ENCODE data around the gene CTBP2.

CTBP2 gene

DNA sequence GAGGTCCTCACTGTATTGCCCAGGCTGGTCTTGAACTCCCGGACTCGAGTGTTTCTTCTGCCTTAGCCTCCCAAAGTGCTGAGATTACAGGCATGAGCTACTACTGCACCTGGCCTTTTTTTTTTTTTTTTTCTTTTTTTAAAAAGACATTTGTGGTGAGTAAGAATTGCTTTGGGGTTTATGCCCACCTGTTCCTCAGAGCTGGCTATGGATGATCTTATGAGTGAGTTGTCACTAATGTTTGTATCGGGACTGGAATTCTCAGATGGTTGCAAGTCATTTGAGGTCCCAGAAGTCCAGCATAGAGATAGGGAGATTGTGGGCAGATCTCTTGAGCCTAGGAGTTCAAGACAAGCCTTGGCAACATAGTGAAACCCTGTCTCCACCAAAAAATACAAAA lies 183.2 kb downstream of the CTBP2 start:
- no peak overlapping the region for H3K27ac Mint-ChIP-seq
- TF ChIP-seq, protein P1, sequence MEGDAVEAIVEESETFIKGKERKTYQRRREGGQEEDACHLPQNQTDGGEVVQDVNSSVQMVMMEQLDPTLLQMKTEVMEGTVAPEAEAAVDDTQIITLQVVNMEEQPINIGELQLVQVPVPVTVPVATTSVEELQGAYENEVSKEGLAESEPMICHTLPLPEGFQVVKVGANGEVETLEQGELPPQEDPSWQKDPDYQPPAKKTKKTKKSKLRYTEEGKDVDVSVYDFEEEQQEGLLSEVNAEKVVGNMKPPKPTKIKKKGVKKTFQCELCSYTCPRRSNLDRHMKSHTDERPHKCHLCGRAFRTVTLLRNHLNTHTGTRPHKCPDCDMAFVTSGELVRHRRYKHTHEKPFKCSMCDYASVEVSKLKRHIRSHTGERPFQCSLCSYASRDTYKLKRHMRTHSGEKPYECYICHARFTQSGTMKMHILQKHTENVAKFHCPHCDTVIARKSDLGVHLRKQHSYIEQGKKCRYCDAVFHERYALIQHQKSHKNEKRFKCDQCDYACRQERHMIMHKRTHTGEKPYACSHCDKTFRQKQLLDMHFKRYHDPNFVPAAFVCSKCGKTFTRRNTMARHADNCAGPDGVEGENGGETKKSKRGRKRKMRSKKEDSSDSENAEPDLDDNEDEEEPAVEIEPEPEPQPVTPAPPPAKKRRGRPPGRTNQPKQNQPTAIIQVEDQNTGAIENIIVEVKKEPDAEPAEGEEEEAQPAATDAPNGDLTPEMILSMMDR (IDR thresholded peaks at IDR 0.05): no peak
- no peaks in the 10 kb centered on the region for H3K27me3 Mint-ChIP-seq (ENCODE audit: low read depth, poor library complexity)
- H3K9me3 Mint-ChIP-seq: no peaks in the 10 kb centered on the region
- peaks cover 14% of the 10 kb centered on the region for H3K4me1 Mint-ChIP-seq
- peaks cover 49% of the 10 kb centered on the region for H3K36me3 Mint-ChIP-seq (ENCODE audit: low read depth)
- H3K4me3 Mint-ChIP-seq: no peak overlapping the region
- DNase-seq: no peak

DNA sequence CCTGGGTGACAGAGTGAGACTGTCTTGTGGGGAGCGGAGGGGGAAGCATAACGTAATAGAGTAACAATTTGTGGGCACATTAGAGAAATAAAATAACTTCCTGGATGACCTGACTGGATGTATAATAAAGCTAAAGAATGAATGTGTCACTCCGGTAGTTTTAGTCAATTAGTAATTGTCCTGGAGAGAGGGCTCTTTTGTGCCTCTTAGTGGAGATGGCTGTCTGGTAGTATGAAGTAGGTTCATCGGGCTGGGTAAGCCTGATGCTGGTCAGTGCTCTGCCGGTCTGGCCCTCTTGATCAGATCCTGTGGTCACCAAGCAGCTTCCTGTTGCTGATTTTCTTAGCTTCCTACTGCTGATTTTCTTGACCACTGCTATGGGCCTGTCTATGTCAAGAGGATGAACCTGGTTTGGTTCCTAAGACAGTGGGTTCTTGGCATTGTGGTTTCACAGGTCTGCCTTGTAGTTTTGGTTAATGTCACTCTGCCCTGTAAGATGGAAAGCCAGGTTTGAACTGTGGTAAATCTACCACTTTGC lies 184.3 kb downstream of the CTBP2 start:
- Mint-ChIP-seq H3K4me3 (no peak overlapping the region), H3K27ac (peak overlapping the region; percentile 16), H3K9me3 (no peaks in the 10 kb centered on the region), H3K27me3 (ENCODE audit: low read depth, poor library complexity) (no peaks in the 10 kb centered on the region), H3K4me1 (peaks cover 20% of the 10 kb centered on the region), H3K36me3 (ENCODE audit: low read depth) (peaks cover 41% of the 10 kb centered on the region)
- DNase-seq: no peak
- TF ChIP-seq, protein P1 (IDR thresholded peaks at IDR 0.05): no peak

DNA sequence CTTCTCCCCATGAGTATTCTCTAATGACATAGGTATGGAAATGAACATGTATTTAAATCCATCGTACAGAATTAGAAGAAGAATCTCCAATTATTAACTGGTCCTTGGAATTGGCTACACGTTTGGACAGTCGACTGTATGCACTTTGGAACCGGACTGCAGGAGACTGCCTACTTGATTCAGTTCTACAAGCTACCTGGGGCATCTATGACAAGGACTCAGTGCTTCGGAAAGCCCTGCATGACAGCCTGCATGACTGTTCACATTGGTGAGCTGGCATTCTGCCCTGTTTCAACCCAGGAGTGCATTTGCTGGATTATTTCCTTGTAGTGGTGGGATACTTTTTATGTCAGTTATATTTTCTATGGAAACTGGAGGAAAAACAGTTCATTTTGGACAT lies 186.2 kb downstream of the CTBP2 start:
- Mint-ChIP-seq H3K36me3 (ENCODE audit: low read depth) (peaks cover 40% of the 10 kb centered on the region), H3K27me3 (ENCODE audit: low read depth, poor library complexity) (no peaks in the 10 kb centered on the region), H3K9me3 (no peaks in the 10 kb centered on the region), H3K4me3 (no peak overlapping the region), H3K27ac (no peak overlapping the region), H3K4me1 (peaks cover 40% of the 10 kb centered on the region)
- DNase-seq: no peak
- TF ChIP-seq, protein P1 (IDR thresholded peaks at IDR 0.05): no peak

DNA sequence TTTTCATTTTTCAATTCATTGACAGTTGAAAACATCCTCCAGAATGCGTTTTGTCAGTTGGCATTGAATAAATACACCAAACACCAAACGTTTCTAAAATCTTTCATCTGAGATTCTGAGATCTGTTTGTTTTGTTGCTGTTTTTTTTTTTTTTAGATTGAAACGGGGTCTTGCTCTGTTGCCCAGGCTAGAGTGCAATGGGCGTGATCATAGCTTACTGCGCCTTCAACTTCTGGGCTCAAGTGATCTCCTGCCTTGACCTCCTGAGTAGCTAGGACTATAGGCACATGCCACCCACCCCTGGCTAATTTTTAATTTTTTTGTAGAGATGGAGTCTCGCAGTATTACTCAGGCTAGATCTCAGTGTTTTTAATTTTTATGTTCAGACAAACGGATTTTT lies 187.7 kb downstream of the CTBP2 start:
- Mint-ChIP-seq H3K27me3 (ENCODE audit: low read depth, poor library complexity) (peaks cover 2% of the 10 kb centered on the region), H3K27ac (peak overlapping the region; percentile 83), H3K36me3 (ENCODE audit: low read depth) (peaks cover 49% of the 10 kb centered on the region), H3K4me1 (peaks cover 39% of the 10 kb centered on the region), H3K4me3 (no peak overlapping the region), H3K9me3 (no peaks in the 10 kb centered on the region)
- no peak for DNase-seq
- TF ChIP-seq, protein P1 (IDR thresholded peaks at IDR 0.05): no peak

DNA sequence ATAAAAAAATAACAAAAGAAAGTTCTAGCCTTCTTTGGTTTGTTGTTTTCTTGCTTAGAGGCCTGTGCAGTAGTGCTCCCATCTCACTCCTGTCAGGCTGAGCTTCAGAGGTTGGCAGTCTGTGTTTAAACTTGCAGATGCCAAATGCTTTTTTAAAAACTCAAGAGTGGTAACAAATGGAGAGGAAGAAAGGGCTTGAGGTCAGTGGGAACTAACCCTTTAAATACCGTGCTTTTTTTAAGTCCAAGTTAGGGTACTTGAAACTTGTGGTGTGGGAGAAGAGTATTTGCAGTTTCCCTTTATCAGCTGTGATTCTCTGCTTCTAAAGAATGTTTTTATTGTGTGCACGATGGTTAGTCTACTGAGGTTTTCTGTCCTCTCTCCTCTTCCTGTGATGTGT lies 189.1 kb downstream of the CTBP2 start:
- Mint-ChIP-seq H3K36me3 (ENCODE audit: low read depth) (peaks cover 60% of the 10 kb centered on the region), H3K4me3 (no peak overlapping the region), H3K9me3 (no peaks in the 10 kb centered on the region), H3K27ac (peak overlapping the region; percentile 84), H3K27me3 (ENCODE audit: low read depth, poor library complexity) (peaks cover 2% of the 10 kb centered on the region), H3K4me1 (peaks cover 34% of the 10 kb centered on the region)
- DNase-seq: no peak
- TF ChIP-seq, protein P1 (IDR thresholded peaks at IDR 0.05): no peak

DNA sequence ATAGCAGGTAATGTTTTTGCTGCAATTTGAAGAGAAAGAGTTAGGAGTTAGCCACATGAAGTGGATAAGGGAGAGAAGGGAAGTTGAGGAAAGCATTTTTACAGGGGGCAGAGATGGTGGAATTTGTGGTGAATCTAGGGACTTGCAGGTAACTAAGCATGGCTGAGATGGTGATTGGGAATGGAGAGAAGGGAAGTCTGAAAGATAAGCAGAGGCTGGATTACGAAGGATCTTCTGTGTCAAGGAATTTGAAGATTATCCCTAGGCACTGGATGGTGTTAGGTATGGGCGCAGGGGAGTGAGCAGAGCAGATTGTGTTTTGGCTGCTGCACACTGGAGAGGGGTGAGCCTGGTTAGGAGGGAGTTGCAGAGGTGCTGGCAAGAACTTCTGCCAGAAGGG lies 193.1 kb downstream of the CTBP2 start:
- Mint-ChIP-seq H3K4me3 (no peak overlapping the region), H3K27me3 (ENCODE audit: low read depth, poor library complexity) (peaks cover 2% of the 10 kb centered on the region), H3K4me1 (peaks cover 43% of the 10 kb centered on the region), H3K9me3 (no peaks in the 10 kb centered on the region), H3K27ac (peak overlapping the region; percentile 47), H3K36me3 (ENCODE audit: low read depth) (peaks cover 34% of the 10 kb centered on the region)
- TF ChIP-seq, protein P1 (IDR thresholded peaks at IDR 0.05): no peak
- no peak for DNase-seq

Measured in nephron progenitor cell (in vitro differentiated cells).